ENCODE data around the gene ARHGAP28.

The ARHGAP28 gene

DNA sequence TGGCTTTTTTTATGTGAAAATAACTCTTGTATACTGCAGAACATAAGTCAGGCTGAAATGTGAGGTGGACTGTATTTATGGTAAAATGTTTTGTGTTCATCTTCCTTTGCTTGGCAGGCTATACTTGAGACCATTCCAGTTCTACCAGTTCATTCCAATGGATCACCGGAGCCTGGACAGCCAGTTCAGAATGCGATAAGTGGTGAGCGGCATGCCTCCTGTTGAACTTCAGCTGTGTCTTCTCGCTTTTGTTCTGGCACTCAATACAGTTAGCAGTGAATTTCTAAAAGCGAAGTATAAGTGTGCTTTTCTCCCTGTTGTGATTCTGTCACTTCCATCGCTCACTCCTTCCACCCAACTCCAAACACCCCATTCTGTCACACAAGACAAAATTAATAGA, 138.5 kb downstream of the ARHGAP28 start:
- no peak for DNase-seq (ENCODE audit: low read depth, low spot score)

DNA sequence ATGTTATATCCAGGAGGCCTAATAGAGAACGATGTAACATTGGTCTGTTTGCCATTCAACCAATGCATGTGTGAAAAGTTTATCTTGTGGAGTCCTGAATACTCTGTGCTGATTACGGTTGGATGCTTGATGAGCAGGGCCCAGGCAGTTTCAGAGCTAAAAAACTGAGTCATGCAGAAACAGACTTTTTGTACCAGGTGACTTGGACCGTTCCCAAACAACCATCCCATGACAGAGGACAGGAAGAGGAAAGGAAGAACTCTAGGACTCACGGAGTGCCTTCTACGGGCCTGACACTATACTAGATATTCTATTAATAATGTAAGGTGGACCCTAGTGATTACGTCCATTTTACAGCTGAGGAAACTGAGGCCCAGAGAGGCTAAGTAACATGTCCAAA, 142.1 kb downstream of the ARHGAP28 start:
- DNase-seq (ENCODE audit: low read depth, low spot score), result no peak

DNA sequence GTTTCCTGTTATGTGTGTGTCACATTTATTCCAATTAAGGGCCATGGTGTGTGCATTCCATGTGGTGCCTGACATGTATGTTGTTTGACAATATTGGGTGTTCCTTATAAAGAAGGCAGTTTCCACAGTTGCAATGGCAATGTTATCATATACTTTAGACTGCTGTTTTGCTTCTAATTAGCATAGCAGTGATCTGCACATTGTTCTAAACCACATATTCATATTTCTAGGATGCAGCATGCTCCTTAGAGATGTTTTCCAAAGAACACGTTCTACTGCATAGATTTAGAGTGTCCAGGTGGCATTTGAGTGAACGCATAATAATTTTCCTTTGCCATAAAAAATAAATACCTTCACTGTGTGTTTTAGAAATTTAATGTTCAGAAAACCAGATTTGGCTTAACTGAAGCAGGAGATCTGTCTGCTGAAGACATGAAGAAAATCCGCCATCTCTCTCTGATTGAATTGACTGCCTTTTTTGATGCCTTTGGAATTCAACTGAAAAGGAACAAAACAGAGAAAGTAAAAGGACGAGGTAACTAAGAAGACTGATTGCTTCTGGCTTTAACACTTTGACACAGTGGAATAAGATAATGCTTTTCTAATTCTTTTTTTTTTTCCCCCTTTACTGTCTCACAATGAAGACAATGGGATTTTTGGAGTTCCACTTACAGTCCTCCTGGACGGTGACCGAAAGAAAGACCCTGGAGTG, 143.7 kb downstream of the ARHGAP28 start:
- DNase-seq (ENCODE audit: low read depth, low spot score), result no peak

DNA sequence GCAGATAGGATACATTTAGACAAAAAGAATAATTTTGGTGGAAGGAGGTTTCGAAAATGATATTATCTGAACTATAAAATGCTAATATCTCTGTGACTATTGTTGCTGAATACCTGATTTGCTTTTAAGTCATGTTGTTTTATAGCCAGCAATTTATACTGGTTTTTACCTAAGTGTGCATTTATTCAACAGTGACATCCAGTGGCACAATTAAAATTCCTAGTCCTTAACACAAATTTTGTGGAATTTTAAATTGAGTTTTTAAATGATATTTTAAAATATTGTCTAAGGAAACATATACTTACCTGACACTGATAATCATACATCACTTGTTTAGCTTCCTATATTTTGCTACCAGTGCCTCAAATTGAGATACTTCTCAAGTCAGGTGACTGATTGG, 144.8 kb downstream of the ARHGAP28 start:
- DNase-seq (ENCODE audit: low read depth, low spot score), result no peak

DNA sequence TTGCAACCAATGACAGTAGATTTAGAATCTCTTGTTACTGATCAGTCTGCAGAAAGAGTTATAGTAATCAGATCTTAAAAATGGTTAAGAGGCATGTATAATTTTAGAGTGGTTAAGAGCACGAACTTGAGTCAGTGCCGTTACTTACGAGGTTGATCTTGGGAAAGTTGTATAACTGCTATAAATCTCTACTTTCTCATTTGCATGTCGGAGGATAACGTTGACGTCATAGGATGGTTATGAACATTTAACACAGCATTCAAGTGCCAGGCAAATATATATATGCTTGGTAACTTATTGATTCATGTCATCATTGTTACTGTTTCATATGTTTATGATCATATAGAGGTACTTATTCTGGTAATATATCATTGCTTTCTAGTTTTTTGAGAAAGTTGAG, 146.2 kb downstream of the ARHGAP28 start:
- no peak for DNase-seq (ENCODE audit: low read depth, low spot score)

DNA sequence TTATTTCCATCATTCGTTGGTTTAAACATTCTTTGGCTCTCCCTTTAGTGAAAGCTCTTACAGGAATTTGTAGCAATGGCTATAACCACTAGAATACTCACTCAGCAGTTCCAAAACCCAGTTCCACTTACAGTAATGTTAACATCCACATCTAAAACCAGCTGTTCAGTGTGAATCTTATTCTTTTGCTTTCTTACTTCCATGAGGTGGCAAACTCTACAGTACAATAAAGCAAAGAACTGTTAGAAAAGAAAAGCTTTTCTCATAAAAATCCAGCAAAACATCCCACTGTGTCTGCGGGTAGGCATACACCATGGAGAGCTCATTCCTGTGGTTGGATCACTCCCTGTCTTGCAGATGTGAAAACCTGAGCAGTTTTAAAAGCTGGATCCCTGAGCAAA, 147.1 kb downstream of the ARHGAP28 start:
- DNase-seq (ENCODE audit: low read depth, low spot score), result no peak

DNA sequence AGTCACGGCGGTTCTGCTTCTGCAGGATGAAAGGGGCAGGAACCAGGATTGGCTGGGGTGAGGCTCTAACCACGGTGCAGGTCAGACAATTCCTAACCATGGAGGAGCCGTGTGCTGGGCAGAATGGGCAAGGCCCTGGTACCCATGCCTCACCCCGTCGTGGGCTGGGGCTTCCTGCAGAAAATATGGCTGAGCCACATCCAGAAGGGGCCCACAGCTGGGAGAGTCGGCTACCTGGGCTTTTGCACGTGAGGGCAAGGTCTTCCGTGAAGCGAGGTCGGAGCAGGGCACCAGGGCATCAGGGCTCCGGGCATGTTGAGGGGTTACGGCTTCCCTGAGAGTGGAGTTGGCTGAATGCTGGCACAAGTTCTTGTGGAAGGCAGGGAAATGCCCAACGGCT, 147.8 kb downstream of the ARHGAP28 start:
- DNase-seq (ENCODE audit: low read depth, low spot score), result no peak

DNA sequence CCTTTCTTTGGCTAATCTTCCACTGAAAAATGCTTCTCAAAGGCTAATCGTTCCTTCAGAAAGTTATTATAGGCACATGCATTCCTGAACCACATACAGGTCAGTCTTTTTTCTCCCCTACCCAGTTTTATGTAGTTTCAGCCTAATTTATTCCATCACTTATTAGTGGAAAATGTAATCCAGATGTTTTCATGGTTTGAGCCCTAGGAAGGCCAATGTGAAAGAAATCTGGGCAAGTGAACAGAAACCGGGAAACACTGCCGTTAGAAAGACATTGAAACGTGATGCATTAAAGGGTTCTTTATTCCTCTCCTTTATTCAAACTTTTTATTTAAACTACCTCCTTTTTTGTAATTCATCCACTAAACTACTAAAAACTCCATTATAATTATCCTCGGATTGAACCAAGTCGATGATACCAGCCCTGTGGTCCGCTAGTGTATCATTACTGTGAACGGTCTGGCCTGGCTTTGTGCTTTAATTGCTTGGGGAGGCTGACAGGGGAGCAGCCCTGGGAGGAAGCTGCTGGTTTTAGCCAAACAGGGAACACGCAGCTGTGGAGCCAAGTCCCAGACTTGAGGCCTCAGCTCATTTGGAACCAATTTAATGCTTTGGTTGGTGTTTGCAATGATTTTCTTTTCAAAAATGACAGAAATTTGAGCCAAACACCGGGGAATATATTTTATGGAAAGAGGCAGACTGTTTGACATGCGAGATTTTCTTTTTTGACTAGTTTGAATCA, 149.2 kb downstream of the ARHGAP28 start:
- no peak for DNase-seq (ENCODE audit: low read depth, low spot score)

DNA sequence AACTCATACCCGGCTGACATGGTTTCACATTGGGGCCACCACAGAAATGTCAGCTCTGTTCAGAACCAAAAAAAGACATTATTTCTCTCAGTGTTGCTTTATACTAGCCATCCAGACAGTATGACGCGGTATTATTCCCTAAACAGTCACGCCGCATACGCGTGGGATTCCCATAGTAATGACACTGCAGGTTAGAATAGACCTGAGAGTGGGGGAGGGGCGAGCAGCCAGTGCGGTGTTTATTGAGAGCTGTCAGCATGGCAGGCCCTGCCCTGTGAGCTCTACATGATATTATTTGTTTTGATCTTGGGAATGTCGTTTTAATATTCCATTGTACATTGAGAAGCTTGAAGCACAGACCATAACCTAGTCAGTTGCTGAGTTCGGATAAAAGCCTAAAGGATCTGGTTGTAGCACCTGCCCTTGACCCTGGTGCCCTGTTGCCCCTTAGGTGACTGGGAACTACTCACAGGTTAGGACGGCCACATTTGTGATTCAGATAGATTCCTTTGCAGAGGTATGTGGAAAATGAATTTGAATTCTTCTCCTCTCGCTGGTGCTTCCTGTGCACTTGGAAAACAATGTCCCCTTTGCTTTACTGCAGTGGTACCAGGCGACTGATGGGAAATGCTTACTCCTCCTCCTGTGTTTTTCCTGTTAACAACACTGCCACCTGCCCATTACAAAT, 150.1 kb downstream of the ARHGAP28 start:
- no peak for DNase-seq (ENCODE audit: low read depth, low spot score)

DNA sequence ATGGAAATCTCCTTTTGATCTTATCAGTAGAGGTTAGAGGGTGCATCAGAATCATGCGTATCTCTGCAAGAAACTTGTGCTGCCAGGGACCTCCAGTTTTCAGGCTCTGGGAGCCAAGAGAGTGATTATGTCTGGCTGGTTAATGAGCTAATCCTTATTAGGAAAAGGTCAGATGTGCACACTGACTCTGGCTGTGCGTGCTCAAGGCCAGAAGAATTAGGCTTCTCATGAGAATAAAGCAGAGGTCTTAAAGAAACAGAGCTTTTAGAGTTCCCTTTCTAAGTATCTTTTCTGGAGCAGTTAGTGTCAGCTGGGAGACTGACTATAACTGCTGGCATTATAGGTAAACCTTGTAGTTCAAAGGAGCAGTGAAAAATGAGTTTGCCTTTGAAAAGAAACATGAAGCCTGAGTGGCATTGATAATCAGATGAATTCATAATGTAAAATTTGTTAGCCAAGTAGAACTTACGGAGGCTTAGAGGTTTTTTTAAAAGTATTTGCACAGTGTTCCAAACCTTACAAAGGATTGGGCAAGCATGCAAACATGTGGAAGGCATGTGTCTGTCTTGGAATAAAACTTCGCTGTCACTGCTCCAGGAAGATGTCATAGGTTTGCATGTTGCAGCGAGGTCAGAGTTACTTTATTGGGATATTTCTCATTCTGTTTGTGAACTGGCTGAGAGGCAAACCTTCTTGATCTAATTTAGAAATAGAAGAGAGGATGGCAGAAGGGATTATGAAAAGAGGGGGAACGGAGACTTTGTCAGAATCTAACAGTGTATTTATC, 151.7 kb downstream of the ARHGAP28 start:
- DNase-seq (ENCODE audit: low read depth, low spot score), result no peak

DNA sequence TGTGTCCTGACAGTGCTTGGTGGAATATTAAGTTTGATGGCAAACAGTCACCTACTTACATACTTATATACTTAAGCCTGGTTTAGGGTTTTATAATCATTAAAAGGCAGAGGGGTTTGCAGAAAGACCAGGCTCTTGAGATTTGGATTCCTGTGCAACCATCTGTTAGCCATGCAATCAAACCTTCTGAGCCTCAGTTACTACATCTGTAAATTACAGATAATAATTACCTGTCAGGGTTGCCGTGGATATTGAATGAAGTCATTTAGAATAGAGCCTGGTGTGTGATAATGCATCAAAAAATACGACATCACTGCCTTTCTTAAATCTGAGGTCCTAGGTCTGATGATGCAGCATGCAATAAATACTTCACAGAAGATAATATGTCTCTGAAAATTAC, 152.9 kb downstream of the ARHGAP28 start:
- DNase-seq (ENCODE audit: low read depth, low spot score), result no peak

DNA sequence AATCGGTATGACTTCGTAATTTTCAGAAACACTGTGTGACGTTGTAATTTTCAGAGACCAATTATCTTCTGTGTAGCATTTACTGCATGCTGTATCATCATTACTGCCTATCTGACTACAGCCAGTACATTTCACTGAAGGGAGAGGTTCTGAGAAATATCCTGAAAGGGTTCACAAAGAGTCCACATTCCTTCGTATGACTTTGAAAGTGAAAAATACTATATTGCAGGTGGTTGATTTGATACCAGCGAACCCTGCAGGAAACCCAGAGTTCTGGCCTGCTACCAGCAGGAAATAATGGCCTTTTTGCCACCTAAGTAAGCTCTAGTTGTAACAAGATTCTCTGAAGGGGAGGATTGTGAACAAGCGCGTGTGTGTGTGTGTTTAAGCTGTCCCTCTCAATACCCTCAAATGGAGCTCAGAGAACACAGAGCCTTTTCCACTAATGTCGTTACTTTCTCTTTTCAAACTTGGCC, 155.5 kb downstream of the ARHGAP28 start:
- no peak for DNase-seq (ENCODE audit: low read depth, low spot score)

DNA sequence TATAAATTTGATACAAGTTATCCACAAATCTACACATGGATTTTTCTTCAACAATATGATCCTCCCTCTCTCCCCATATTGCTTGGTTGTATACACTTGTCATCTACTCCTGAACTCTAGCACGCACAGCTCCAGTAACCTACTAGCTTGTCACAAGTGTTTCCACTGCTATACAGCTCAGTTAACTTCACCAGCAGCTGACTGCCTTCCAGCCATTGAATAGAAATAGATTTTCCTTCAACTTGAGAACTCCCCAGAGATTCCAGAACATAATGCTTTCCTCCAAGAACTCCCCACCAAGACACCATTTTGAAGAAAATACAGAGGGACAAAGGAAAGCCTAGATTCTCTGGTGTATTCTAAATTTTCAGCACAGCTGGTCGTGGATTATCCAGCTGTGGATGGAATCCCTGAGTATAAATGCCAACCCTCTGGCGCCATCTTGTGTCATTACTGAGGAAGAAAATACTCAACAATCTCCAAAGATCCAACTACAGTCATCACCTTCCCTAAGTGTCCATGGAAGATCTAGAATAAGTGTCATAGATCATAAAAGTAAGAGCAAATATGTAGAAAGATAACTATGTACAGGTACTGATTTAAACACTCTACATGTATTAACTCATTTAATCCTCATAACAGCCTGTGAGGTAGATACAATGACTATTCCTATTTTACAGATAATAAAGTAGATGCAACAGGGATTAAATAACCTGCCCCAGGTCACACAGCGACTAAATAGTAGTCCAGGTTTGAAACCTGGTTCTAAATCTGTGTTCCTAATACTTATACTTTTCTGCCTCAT, 156.7 kb downstream of the ARHGAP28 start:
- DNase-seq (ENCODE audit: low read depth, low spot score), result no peak

DNA sequence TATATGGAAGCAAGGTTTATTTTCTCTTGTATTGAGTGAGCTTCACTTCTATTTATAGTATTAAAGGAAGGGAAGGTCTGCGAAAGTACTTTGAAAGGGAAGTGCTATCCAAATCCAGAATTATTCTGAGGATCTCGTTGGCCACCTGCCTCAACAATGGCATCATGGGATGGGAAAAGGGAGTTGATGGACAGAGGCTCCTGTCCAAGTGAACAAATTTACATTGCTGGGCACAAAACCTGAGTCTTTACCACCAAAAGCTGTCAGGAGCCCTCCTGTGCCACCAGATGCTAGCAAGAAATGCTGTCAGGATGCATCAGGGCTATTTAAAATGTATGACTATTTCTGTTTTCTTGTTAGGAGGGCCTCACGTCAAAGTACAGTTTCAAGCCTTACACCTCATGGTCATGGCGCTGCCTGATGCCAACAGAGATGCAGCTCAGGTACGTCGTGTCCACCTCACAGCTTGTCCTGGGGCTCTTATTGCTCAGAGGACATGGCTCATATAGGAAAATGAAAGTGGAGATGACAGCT, 157.3 kb downstream of the ARHGAP28 start:
- DNase-seq (ENCODE audit: low read depth, low spot score), result no peak

DNA sequence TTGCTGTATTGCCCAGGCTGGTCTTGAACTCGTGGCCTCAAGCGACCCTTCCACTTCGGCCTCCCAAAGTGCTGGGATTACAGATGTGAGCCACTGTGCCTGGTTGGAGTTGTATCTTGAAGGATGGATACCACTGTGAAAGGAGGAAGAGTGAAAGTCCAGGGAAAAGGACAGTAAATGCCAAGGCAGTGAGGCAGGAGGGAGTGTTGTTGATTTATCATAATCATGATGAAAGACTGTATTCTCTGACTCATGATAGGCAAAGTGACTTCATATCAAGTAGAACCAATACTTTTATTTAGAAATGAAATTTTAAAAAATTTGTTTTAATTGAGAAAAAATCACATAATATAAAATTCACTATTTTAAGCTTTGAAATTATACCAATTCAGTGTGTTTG, 162.3 kb downstream of the ARHGAP28 start:
- DNase-seq (ENCODE audit: low read depth, low spot score), result no peak

DNA sequence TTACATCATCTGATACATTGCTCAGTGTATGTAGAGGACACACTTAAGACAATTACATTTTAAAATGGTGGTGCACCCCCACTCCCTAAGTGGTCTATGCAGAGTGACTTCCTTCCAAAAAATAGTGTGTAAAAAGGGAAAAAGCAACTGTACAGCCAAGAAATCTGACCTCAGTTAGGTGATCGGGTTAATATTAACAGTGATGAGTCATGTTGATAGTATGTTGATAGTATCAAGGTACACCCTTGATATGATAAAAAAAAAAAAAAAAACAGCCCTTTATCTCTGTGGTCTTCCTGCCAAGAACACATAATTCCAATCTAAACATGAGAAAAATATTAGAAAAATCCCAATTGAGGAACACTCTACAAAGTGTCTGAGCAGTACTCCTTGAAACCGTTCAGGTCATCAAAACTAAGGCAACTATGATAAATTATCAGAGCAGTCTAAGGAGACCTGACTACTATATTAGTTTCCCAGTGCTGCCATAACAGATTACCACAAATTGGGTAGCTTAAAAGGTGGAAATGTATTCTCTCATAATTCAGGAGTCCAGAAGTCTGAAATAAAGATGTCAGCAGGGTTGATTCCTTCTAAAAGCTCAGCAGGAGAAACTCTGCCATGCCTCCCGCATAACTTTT, 171.9 kb downstream of the ARHGAP28 start:
- no peak for DNase-seq (ENCODE audit: low read depth, low spot score)

DNA sequence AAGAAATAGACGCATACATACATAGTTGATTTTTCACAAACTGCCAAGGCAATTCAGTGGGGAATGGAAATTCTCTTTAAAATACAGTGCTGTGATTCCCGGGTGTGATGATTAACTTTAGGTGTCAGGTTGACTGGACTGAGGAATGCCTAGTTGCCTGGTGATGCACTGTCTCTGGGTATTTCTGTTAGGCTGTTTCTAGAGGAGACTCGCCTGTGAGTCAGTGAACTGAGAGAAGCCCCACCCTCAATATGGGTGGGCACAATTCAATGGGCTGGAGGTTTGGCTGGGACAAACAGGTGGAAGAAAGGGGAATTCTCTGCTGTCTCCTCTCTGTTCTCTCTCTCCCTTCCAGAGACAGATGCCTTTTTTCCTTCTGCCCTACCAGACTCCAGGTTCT, 187.6 kb downstream of the ARHGAP28 start:
- no peak for DNase-seq (ENCODE audit: low read depth, low spot score)

DNA sequence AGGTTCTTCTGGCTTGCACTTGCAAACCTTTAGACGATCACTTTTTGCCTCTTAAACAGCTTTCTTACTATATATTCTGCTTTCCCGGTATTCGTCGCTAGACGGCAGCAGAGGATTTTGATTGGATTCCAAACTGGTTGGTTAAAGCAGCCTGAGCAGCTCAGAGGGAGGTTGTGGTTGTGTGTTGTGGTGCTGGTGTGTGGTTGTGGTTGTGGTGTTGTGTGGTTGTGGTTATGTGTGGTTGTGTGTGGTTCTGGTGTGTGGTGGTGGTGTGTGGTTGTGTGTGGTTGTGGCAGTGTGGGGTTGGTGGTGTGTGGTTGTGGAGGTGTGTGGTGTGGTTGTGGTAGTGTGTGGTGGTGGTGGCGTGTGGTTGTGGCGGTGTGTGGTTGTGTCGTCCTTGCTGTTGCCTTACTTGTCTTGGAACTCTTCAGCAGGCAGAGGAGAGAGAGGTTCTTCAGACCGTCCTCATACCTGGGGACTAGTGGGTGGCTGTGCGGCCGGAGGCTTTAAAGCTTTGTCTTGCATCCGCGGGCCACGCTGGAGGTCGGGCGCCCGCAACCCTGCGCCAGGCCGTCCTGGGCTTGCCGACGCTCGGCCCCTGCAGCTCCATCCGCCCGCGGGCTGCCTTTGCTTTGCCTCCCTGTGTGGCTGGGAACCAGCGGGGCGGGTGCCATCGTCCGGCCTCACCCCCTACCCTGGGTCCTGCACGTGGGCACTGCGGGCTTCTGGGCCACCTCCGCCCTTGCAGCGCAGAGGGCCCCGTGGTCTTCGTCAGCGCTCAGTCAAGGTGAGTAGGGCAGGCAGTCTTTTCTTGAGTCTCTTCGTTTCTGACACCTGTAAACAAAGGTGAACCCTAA, 190.8 kb downstream of the ARHGAP28 start:
- no peak for DNase-seq (ENCODE audit: low read depth, low spot score)

DNA sequence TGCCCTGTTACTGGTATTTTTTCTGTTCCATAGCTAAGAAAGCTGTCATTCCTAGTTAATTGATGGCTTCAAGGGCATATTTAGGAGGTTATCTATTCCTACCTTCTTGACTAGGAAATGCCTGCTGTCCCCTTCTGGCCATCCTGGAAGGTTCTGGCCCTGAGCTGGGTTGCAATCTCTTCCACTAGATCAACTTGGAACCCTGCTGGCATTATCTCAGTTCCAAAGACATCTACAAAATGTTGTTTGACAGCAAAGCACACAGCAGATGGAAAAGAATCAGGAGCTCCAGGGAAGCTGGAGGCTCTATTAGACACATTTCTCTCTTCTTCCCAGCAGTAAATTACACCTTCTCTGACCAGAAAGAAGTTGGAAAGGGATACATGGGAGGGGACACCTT, 192.1 kb downstream of the ARHGAP28 start:
- no peak for DNase-seq (ENCODE audit: low read depth, low spot score)
